Right cardiac atrium (tissue), 5 donors: ENCODE measurements around the gene DCBLD1. TPM values are rescaled to one million over a fixed set of nuclear protein-coding genes. Genes with fewer than 3 reads are reported as not detected.
"Not testable (repeated sequence)": the region's sequence is repeated elsewhere in the genome, so short reads cannot be mapped to it uniquely, and the experiment has no call there.

ENCODE experiments used
- ATAC-seq, 2 donors: fragments of 200-7000 bp; cut with Tn5 transposase; one replicate each; pipeline versions ENCODE4 v1.8.0 to v1.9.1; 2020; ENCODE audit warnings: moderate library complexity in 2 of 2, mild to moderate bottlenecking in 1 of 2
- DNase-seq, 3 donors: peaks; one replicate each; pipeline ENCODE4 v3.0.0-alpha.2; 2020
- H3K27ac ChIP-seq: one replicate; pipeline ENCODE4 v1.5.1; 2013; ENCODE audit warnings: mild to moderate bottlenecking, low read length, control low read depth, moderate library complexity
- H3K27me3 ChIP-seq: one replicate; pipeline ENCODE4 v1.6.1; 2013; ENCODE audit not compliant: control insufficient read depth, insufficient read depth
- H3K4me1 ChIP-seq: one replicate; pipeline ENCODE4 v1.6.1; 2013; ENCODE audit warnings: low read length; ENCODE audit not compliant: control insufficient read depth, insufficient read depth
- H3K4me3 ChIP-seq: one replicate; pipeline ENCODE4 v1.5.1; 2013; ENCODE audit warnings: low read length, control low read depth
- H3K9me3 ChIP-seq: one replicate; pipeline ENCODE4 v1.6.1; 2013; ENCODE audit warnings: low read length; ENCODE audit not compliant: control insufficient read depth
- WGBS: extraction: QIAGEN DNeasy Blood & Tissue Kit; methylation state at CpG from one replicate; pipeline ENCODE4 v1.1.7; 2013; 5-methylcytosine and 5-hydroxymethylcytosine counted together
- intact Hi-C, 4 donors: fragments of 100-400 bp; cut with DNase I; formaldehyde crosslinking; loops; one replicate each; pipeline versions ENCODE4 v1.11.0 to v1.14.0; 2022 to 2023
- long read RNA-seq, 4 donors: library from polyadenylated mRNA; unstranded; transcript quantifications; one replicate each; pipeline ENCODE4 v2.0.0, GENCODE V29; 2020 to 2021
- polyA plus RNA-seq: library from polyadenylated mRNA; stranded (reverse); fragments of 200-250 nt; gene quantifications from one replicate; pipeline ENCODE4 v1.2.3, GENCODE V29; 2013
- total RNA-seq, 4 donors: library from RNA; stranded (reverse); fragmentation: NEBNext Ultra II Directional; extraction: Animal tissue kit (Norgen Biotek cat#: 25700); gene quantifications; one replicate each; pipeline ENCODE4 v1.2.1, GENCODE V29; 2021
- donor health status: healthy with polysubstance abuse.
- donor health status: DM: no; HTN: yes; CAD: no.
- donor health status: DM: no; HTN: no; CAD: no.
- donor health status: DM: no; HTN: yes; CAD: no; lungs with severe emphysema.
- donor health status: DM: yes; HTN: yes; CAD: no.

Gene DCBLD1
- total RNA-seq (1 to 10 TPM; 3.2 to 5.7 (median 4.1) TPM), polyA plus RNA-seq (3.8 TPM)
- long read RNA-seq, donor 1, partial matches to known transcripts, result 3 of 17 reads
- long read RNA-seq, donor 1, other reads (novel, unspliced or antisense), result 10 of 17 reads
- long read RNA-seq, donor 2, partial matches to known transcripts, result 0 of 4 reads
- long read RNA-seq, donor 2, other reads (novel, unspliced or antisense), result 4 of 4 reads
- long read RNA-seq, donor 3, partial matches to known transcripts, result 7 of 11 reads
- long read RNA-seq, donor 3, other reads (novel, unspliced or antisense), result 2 of 11 reads
- long read RNA-seq, donor 4, partial matches to known transcripts, result 0 of 7 reads
- long read RNA-seq, donor 4, other reads (novel, unspliced or antisense), result 7 of 7 reads

DNA sequence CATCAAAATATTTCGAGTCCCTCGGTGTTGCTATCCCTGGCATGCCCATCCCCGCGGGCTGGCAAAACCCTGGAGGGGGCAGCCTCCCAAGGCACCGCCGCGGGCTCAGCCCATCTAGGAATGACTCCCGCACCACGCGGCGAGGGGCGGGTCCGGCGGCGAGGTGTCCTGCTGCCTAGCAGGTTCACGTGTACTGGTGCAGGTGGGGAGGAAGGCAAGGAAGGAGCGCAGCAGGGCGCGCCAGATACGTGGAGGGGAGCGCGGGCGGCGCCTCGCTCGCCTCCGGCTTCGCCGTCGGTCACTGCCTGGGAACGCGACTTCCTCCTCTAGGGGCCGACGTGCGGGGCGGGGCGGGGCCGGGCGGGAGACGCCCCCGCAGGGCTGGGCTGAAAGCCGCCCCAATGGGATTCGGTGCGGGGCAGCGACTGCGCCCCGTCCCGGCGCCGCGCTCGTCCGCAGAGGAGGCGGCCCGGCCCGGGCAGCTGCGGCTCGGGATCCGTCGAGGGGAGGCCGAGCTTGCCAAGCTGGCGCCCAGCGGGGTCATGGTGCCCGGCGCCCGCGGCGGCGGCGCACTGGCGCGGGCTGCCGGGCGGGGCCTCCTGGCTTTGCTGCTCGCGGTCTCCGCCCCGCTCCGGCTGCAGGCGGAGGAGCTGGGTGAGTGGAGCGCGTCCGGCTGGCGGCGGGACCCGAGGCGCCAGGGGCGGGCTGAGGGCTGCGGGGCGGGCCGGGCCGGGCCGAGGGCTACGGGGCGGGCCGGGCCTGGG, at the start of gene DCBLD1:
Gene DCBLD1 (plus strand): TSS at position 435 of the 764 bp plus-strand sequence. CDS start 108 bp downstream, at position 543.
- Histone ChIP-seq H3K27ac (peak within 1 kb of the TSS; percentile 78), H3K4me3 (peak within 1 kb of the TSS; percentile 71), H3K27me3 (no peaks in the 10 kb centered on the region), H3K9me3 (no peaks in the 10 kb centered on the region), H3K4me1 (no peaks in the 10 kb centered on the region)
- DNase-seq (peak; percentile 84 to 93 (median 92)), ATAC-seq (peak; percentile 95 to 96)
- WGBS, result under 1% methylated on average over 96 of the region's 96 CpGs
- intact Hi-C loops, result loop anchor here in 1 of 4 donors (5.0 kb wide), 1 partner anchor 65 kb away; no protein-coding TSS in a partner anchor

DNA sequence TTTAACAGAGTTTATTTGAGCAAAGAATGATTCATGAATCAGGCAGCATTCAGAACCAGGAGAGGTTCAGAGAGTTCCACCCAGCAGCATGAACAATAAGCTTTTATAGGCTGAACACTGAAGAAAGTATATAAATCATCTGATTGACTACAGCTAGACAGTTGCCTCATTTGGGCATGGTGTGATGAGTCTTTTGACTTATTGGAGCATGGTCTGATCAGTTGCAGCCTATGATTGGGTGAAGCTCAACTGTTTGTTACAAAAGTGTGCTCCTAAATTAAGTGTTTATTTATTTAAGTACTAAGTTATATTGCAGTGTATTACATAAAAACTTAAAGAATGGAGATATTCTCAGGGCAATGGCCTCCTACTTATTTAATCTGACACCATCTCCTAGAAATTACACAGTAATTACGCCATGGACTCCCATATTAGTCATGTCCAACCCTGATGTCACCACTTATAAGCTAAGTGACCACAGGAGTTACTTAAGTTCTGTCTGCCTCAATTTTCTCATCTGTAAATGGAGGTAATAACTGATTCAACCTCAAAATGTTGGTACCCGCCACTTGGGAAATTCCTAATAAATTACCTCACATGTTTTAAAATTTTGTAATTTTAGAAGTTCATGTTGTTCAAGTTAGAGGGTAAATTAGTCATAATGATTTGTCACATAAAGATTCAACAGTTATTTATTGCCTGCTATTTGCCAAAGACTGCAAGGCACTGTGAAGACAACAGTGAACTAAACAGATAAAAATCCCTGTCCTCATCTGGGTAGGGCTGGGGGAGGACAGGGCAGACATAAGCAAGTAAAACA, 41.6 kb upstream of the DCBLD1 start:
- DNase-seq (no peak), ATAC-seq (no peak)
- Histone ChIP-seq H3K4me3 (no peak overlapping the region), H3K27me3 (no peaks in the 10 kb centered on the region), H3K9me3 (no peaks in the 10 kb centered on the region), H3K4me1 (no peaks in the 10 kb centered on the region), H3K27ac (no peak overlapping the region)
- WGBS, result 73% methylated on average over 2 of the region's 2 CpGs
- intact Hi-C loops, result no loop called here

DNA sequence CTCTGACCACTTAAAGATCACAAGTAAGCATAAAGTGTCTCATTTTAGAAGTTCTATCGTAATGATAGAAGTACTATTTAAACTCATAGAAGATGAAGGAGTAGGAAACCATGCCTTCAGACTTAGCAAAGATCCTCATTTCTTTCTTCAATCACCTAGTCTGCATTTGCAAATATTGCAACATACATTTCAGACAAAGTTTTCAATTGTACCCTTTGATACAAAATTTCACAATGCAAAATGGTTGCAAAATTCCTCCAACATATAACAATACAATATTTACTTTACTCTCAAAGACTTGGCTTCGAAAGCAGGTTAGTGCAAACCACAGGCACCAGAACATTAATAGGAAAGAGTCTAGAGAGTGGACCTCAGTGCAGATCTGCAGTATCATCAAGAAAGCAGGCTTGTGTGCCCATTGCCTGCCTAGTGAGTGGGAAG, 40.6 kb upstream of the DCBLD1 start:
- WGBS, result 66% methylated on average over 2 of the region's 2 CpGs
- intact Hi-C loops, result no loop called here
- Histone ChIP-seq H3K4me1 (no peaks in the 10 kb centered on the region), H3K27me3 (no peaks in the 10 kb centered on the region), H3K9me3 (no peaks in the 10 kb centered on the region), H3K4me3 (no peak overlapping the region), H3K27ac (no peak overlapping the region)
- ATAC-seq, result no peak
- no peak for DNase-seq

DNA sequence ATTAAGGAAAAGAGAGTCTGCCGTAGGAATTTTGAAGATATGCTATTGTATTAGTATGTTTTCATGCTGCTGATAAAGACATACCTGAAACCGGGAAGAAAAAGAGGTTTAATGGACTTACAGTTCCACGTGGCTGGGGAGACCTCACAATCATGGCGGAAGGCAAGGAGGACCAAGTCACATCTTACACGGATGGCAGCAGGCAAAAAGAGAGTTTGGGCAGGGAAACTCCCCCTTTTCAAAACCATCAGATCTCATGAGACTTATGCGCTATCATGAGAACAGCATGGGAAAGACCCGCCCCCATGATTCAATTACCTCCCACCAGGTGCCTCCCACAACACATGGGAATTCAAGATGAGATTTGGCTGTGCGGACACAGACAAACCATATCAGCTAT, 40.2 kb upstream of the DCBLD1 start:
- H3K27ac ChIP-seq, H3K27me3 ChIP-seq, H3K9me3 ChIP-seq, DNase-seq, intact Hi-C loops, H3K4me3 ChIP-seq, ATAC-seq, H3K4me1 ChIP-seq: not testable (repeated sequence)
- 84% methylated on average over 8 of the region's 8 CpGs for WGBS

DNA sequence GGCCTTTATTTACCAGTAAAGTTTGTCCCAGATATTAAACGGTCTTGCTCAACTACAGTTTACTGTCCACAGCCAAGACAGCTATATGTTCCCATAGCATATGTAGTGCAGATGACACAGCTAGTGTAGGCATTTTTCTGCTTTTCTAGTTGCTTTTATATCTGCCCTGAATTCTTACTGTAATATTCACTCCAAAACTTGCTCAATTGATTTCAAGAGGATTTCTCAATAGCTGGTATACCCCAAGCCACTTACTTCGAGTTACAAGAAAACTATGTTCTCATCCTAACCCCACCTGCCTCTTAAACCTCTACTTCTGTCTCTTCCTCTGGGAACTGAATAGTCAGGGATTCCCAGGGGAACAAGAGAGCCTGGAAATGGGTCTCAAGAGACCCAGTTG, 37.9 kb upstream of the DCBLD1 start:
- 67% methylated on average over 2 of the region's 2 CpGs for WGBS
- DNase-seq (no peak), ATAC-seq (no peak)
- intact Hi-C loops, result no loop called here
- no peaks in the 10 kb centered on the region for H3K4me1 ChIP-seq
- no peak overlapping the region for H3K4me3 ChIP-seq
- no peaks in the 10 kb centered on the region for H3K27me3 ChIP-seq
- H3K9me3 ChIP-seq, result no peaks in the 10 kb centered on the region
- no peak overlapping the region for H3K27ac ChIP-seq

DNA sequence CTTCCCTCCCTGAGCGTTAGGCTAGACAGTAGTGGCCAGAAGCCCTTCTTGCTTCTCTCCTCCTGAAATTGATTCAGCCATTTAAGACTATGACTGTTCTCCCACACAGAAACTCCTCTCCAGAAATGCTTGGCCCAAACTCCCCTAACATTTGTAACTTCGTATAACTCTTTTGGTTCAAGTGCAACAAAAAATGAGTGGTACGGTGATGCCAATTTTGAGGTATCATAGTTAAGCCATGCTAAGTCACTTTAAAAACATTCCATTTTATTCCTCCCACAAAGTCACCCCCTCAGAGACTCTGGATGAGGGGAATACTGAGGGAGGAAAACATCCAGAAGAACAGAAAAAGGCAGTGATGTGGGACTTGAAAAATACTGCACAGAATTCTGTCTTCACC, 35.6 kb upstream of the DCBLD1 start:
- H3K27me3 ChIP-seq, result no peaks in the 10 kb centered on the region

DNA sequence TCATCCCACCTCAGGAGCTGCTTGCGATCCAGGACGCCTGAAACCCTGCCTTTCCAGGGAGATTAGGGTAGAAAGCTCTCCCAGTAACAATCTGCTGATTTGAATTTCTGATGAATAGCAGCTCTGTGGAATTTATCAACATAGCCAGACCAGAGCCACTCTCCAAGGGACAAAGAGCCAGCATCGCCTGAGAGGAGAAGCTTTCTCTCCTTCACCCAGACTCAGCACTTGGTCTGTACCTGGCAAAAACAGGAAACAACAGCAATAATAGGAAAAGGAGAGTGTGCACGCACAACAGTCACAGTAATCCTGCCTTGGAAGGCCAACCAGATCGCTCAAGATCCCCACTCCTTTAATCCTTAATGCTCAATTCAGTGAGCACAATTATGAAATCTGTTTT, 34.5 kb upstream of the DCBLD1 start:
- 32% methylated on average over 5 of the region's 5 CpGs for WGBS
- no peak for DNase-seq
- no peaks in the 10 kb centered on the region for H3K4me1 ChIP-seq

More for the DNA sequence above, 35.6 kb upstream of the DCBLD1 start:
- no peaks in the 10 kb centered on the region for H3K9me3 ChIP-seq
- DNase-seq (no peak), ATAC-seq (no peak)
- no peak overlapping the region for H3K4me3 ChIP-seq
- WGBS, result 62% methylated on average over 3 of the region's 3 CpGs
- no peaks in the 10 kb centered on the region for H3K4me1 ChIP-seq
- intact Hi-C loops, result loop anchor here in 1 of 4 donors (5.0 kb wide), 1 partner anchor 110 kb away; no protein-coding TSS in a partner anchor
- H3K27ac ChIP-seq, result no peak overlapping the region

DNA sequence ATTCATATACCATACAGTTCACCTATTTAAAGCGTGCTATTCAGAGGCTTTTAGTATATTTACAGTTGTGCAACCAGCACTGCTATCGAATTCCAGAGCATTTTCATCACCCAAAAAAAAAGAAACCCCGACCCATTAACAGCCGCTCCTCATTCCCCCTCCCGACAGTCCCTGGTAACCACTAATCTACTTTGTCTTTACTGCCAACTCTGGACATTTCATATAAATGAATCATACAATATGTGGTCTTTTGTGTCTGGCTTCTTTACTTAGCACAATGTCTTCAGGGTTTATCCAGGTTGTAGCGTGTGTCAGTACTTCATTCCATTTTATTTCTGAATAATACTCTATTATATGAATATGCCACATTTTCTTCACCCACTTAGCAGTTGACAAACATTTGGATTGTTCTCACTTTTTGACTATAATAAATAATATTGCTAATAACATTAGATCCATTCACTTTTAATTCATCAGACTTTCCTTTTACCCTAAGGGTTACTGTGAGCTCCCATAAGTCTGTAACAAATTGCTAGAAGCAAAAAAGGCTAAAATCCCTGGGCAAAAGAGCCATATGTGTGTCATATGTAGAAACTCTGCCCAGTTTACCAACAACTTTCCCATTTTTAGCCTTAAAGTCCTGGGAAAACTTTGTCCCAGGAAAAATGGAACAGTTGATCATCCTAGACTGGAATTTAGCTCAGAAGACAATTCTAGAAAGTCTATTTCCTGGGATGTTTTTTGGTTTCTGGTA, 33.6 kb upstream of the DCBLD1 start:
- 46% methylated on average over 6 of the region's 6 CpGs for WGBS
- no peaks in the 10 kb centered on the region for H3K4me1 ChIP-seq
- H3K27me3 ChIP-seq, result no peaks in the 10 kb centered on the region
- DNase-seq, result no peak
- ATAC-seq, result peak in 1 of 2 donors; percentile 45
- no peaks in the 10 kb centered on the region for H3K9me3 ChIP-seq
- intact Hi-C loops, result loop anchor here in 1 of 4 donors (5.0 kb wide), 1 partner anchor 108 kb away; no protein-coding TSS in a partner anchor
- no peak overlapping the region for H3K4me3 ChIP-seq
- no peak overlapping the region for H3K27ac ChIP-seq

More for the DNA sequence above, 34.5 kb upstream of the DCBLD1 start:
- no peak overlapping the region for H3K27ac ChIP-seq
- no peaks in the 10 kb centered on the region for H3K27me3 ChIP-seq
- no peaks in the 10 kb centered on the region for H3K9me3 ChIP-seq
- intact Hi-C loops, result loop anchor here in 1 of 4 donors (5.0 kb wide), 1 partner anchor 109 kb away; no protein-coding TSS in a partner anchor
- no peak overlapping the region for H3K4me3 ChIP-seq
- no peak for ATAC-seq

DNA sequence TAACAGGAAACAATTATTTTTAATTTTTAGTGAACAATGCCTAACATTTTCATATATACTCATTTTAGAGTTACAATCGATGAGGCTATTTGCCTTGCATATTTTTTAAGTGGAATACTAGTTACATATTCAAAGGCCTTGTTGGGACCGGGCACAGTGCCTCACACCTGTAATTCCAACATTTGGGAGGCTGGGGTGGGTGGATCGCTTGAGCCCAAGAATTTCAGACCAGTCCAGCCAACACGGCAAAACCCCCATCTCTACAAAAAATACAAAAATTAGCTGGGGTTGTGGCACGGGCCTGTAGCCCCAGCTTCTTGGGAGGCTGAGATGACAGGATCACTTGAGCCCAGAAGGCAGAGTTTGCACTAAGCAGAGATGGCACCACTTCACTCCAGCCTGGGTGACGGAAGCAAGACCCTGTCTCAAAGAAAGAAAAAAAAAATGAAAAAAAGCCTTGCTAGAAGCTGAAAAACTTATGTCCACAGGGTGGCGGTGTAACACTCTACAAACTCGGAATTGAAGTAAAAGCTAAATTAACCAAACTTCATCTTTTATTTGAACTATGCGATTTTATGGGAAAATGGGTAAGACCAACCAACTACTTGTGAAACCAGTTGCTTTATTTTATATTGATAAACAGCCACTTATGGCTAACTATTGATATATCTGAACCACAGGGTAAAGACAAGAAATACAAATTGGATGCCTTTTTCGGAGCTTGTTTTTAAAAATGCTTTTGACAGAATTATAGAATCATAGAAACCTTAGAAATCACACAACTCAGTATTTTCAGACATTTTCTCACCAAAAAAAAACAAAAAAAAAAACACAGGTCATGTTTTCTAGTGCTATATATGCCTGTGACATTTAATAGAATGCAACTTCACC, 32.7 kb upstream of the DCBLD1 start:
- Histone ChIP-seq H3K4me3 (no peak overlapping the region), H3K27me3 (no peaks in the 10 kb centered on the region), H3K27ac (no peak overlapping the region), H3K4me1 (no peaks in the 10 kb centered on the region), H3K9me3 (no peaks in the 10 kb centered on the region)
- WGBS, result 36% methylated on average over 10 of the region's 10 CpGs
- DNase-seq (peak; percentile 25 to 47 (median 33)), ATAC-seq (peak in 1 of 2 donors; percentile 37)
- intact Hi-C loops, result loop anchor here (2.0 to 5.0 kb wide), 3 partner anchors 103 to 108 kb away; no protein-coding TSS in a partner anchor
